ENCODE measurements around the gene C1orf159.
A peak's percentile ranks its signal among the peaks of the same experiment; 100 is the strongest.
"Not testable (repeated sequence)": the region's sequence is repeated elsewhere in the genome, so short reads cannot be mapped to it uniquely, and the experiment has no call there.

Gene C1orf159

GRCh38 chr1:1115786-1116700, at the start of gene C1orf159:
Gene C1orf159 (minus strand): TSS chr1:1116089. CDS start chr1:1091543, 24,546 bp downstream.
- DNase-seq (ENCODE audit: low read depth, low spot score) = peak; percentile 99

GRCh38 chr1:1165485-1165884, 49.6 kb upstream of the C1orf159 start:
- no peak for DNase-seq (ENCODE audit: low read depth, low spot score)

- DNase-seq (ENCODE audit: low read depth, low spot score) = no peak
Measured at GRCh38 chr1:1164701-1165451, 49.0 kb upstream of the C1orf159 start.

GRCh38 chr1:1164361-1164700, 48.4 kb upstream of the C1orf159 start:
- no peak for DNase-seq (ENCODE audit: low read depth, low spot score)

- no peak for DNase-seq (ENCODE audit: low read depth, low spot score)
Measured at GRCh38 chr1:1163538-1164070, 47.7 kb upstream of the C1orf159 start.

- no peak for DNase-seq (ENCODE audit: low read depth, low spot score)
Measured at GRCh38 chr1:1162597-1163537, 47.0 kb upstream of the C1orf159 start.

- DNase-seq (ENCODE audit: low read depth, low spot score) = no peak
Measured at GRCh38 chr1:1161683-1162079, 45.8 kb upstream of the C1orf159 start.

GRCh38 chr1:1161078-1161682, 45.3 kb upstream of the C1orf159 start:
- DNase-seq (ENCODE audit: low read depth, low spot score) = no peak

- DNase-seq (ENCODE audit: low read depth, low spot score) = no peak
Measured at GRCh38 chr1:1160281-1160930, 44.5 kb upstream of the C1orf159 start.

GRCh38 chr1:1157914-1158710, 42.2 kb upstream of the C1orf159 start:
- no peak for DNase-seq (ENCODE audit: low read depth, low spot score)

GRCh38 chr1:1157426-1157913, 41.6 kb upstream of the C1orf159 start:
- peak; percentile 14 for DNase-seq (ENCODE audit: low read depth, low spot score)

- no peak for DNase-seq (ENCODE audit: low read depth, low spot score)
Measured at GRCh38 chr1:1157033-1157365, 41.1 kb upstream of the C1orf159 start.

GRCh38 chr1:1156140-1157032, 40.5 kb upstream of the C1orf159 start:
- no peak for DNase-seq (ENCODE audit: low read depth, low spot score)

GRCh38 chr1:1155258-1155657, 39.4 kb upstream of the C1orf159 start:
- no peak for DNase-seq (ENCODE audit: low read depth, low spot score)

- no peak for DNase-seq (ENCODE audit: low read depth, low spot score)
Measured at GRCh38 chr1:1153874-1154273, 38.0 kb upstream of the C1orf159 start.

GRCh38 chr1:1153215-1153614, 37.3 kb upstream of the C1orf159 start:
- DNase-seq (ENCODE audit: low read depth, low spot score) = not testable (repeated sequence)

- DNase-seq (ENCODE audit: low read depth, low spot score) = not testable (repeated sequence)
Measured at GRCh38 chr1:1152431-1152830, 36.5 kb upstream of the C1orf159 start.

- DNase-seq (ENCODE audit: low read depth, low spot score) = no peak
Measured at GRCh38 chr1:1151306-1151705, 35.4 kb upstream of the C1orf159 start.

- DNase-seq (ENCODE audit: low read depth, low spot score) = no peak
Measured at GRCh38 chr1:1150100-1150499, 34.2 kb upstream of the C1orf159 start.
